Lower lobe of right lung (tissue), 2 donors: ENCODE measurements around the gene TLL1. TPM values are rescaled to one million over a fixed set of nuclear protein-coding genes. Genes with fewer than 3 reads are reported as not detected.

Experiments
- ATAC-seq, 2 donors: fragments of 200-7000 bp; cut with Tn5 transposase; one replicate each; pipeline ENCODE4 v1.9.1; 2020 to 2022; ENCODE audit warnings: mild to moderate bottlenecking in 2 of 2, moderate library complexity in 2 of 2
- DNase-seq: peaks from one replicate; pipeline ENCODE4 v3.0.0-alpha.2; 2020
- H3K27ac ChIP-seq: fragments of 200-600 bp; one replicate; pipeline ENCODE4 v1.8.0; 2022
- H3K27me3 ChIP-seq: fragments of 200-600 bp; one replicate; pipeline ENCODE4 v1.8.0; 2022; ENCODE audit warnings: low read depth
- H3K36me3 ChIP-seq: fragments of 200-600 bp; one replicate; pipeline ENCODE4 v1.8.0; 2022; ENCODE audit warnings: mild to moderate bottlenecking
- H3K4me1 ChIP-seq: fragments of 200-600 bp; one replicate; pipeline ENCODE4 v1.8.0; 2022
- H3K4me3 ChIP-seq: fragments of 200-600 bp; one replicate; pipeline ENCODE4 v1.8.0; 2022; ENCODE audit warnings: mild to moderate bottlenecking
- H3K9me3 ChIP-seq: fragments of 200-600 bp; one replicate; pipeline ENCODE4 v1.8.0; 2022
- intact Hi-C: fragments of 100-400 bp; cut with DNase I; formaldehyde crosslinking; loops from one replicate; pipeline ENCODE4 v1.11.0; 2022
- total RNA-seq: library from RNA; stranded (reverse); fragmentation: NEBNext Ultra II Directional; extraction: Animal tissue kit (Norgen Biotek cat#: 25700); gene quantifications from one replicate; pipeline ENCODE4 v1.2.1, GENCODE V29; 2021
- TF ChIP-seq, protein P1 (sequence below): fragments of 200-600 bp; IDR thresholded peaks from one replicate; pipeline ENCODE4 v1.8.0; 2022; ENCODE audit warnings: antibody characterized with exemption, mild to moderate bottlenecking
- donor health status: DM: no; HTN: yes; CAD: no; lungs with severe emphysema.

The TLL1 gene
- total RNA-seq, 1 donor from 2014 or later = 4.7 TPM

GRCh38 chr4:165838575-165838974 is 34.5 kb upstream of the TLL1 start:
- ATAC-seq (peak in 1 of 2 donors; percentile 62), DNase-seq (no peak)
- Histone ChIP-seq H3K9me3 (no peaks in the 10 kb centered on the region), H3K4me1 (no peaks in the 10 kb centered on the region), H3K27ac (peak overlapping the region; percentile 63), H3K4me3 (no peak overlapping the region), H3K36me3 (no peaks in the 10 kb centered on the region), H3K27me3 (no peaks in the 10 kb centered on the region)
- intact Hi-C loops = no loop called here
- TF ChIP-seq, protein P1, sequence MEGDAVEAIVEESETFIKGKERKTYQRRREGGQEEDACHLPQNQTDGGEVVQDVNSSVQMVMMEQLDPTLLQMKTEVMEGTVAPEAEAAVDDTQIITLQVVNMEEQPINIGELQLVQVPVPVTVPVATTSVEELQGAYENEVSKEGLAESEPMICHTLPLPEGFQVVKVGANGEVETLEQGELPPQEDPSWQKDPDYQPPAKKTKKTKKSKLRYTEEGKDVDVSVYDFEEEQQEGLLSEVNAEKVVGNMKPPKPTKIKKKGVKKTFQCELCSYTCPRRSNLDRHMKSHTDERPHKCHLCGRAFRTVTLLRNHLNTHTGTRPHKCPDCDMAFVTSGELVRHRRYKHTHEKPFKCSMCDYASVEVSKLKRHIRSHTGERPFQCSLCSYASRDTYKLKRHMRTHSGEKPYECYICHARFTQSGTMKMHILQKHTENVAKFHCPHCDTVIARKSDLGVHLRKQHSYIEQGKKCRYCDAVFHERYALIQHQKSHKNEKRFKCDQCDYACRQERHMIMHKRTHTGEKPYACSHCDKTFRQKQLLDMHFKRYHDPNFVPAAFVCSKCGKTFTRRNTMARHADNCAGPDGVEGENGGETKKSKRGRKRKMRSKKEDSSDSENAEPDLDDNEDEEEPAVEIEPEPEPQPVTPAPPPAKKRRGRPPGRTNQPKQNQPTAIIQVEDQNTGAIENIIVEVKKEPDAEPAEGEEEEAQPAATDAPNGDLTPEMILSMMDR = no peak

- no peak for DNase-seq
- ATAC-seq = peak in 1 of 2 donors; percentile 53
- H3K9me3 ChIP-seq = no peaks in the 10 kb centered on the region
- H3K27ac ChIP-seq = peak overlapping the region; percentile 63
- no peaks in the 10 kb centered on the region for H3K36me3 ChIP-seq
- intact Hi-C loops = no loop called here
- no peak overlapping the region for H3K4me3 ChIP-seq
- TF ChIP-seq, protein P1 = no peak
- no peaks in the 10 kb centered on the region for H3K4me1 ChIP-seq
- no peaks in the 10 kb centered on the region for H3K27me3 ChIP-seq
Observed at GRCh38 chr4:165839615-165840333, 33.3 kb upstream of the TLL1 start.

DNA sequence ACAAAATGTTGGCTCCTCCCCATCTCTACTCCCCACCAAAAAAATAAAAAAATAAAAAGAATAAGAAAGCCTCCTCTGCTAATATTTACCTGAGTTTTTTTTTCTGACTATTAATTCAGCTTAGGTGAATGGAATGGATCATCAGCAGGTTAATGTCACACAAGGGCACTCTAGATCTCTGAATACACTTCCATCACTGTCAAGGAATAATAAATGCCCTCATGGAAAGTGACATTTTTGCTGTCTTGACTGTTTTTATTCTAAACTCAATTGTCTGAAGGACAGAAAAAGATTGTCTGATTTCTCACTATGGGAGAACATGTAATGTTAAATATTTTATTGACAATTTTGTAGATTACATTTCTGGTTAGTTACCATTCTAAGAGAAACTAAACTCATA is 30.4 kb upstream of the TLL1 start:
- ATAC-seq (no peak), DNase-seq (no peak)
- H3K4me3 ChIP-seq = no peak overlapping the region
- H3K36me3 ChIP-seq = no peaks in the 10 kb centered on the region
- TF ChIP-seq, protein P1 = no peak
- H3K9me3 ChIP-seq = no peaks in the 10 kb centered on the region
- no peaks in the 10 kb centered on the region for H3K27me3 ChIP-seq
- H3K4me1 ChIP-seq = no peaks in the 10 kb centered on the region
- no peak overlapping the region for H3K27ac ChIP-seq
- intact Hi-C loops = no loop called here

DNA sequence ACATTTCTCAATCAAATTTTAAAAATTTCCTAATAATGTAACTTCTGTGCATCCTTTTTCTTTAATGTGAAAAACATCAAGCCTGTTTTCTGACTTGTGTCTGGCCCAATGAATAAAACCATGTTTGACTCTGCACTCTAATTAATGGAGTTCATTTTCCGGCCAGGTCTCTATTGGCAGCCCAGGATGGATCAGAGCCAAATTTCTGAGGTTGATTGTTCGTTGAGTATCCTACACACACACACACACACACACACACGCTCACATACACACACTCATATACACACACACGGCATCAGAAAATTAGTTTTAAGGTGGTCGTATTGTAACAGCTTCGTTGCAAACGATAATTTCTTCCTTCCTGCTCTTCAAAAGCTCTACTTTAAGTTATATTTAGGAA is 28.9 kb upstream of the TLL1 start:
- TF ChIP-seq, protein P1 = no peak
- H3K4me3 ChIP-seq = no peak overlapping the region

DNA sequence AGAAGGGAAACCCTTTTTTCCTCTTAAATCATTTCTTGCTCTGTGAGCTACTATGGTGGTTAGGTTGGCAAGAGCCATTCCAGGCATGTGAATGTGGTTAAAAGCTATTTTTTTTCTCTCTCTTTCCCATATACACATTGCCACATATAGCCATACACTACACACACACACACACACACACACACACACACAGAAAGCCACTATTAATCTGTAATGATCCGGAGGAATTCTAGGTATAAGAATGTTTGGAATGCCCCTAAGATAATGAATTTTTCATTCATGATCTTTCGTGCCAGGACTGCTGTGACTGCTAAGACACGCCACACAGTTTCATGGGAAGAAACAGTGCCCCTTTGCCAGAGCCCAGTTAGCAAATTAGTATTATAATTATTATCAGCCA is 21.8 kb upstream of the TLL1 start:
- H3K4me1 ChIP-seq = no peaks in the 10 kb centered on the region
- intact Hi-C loops = no loop called here
- ATAC-seq (no peak), DNase-seq (no peak)
- H3K4me3 ChIP-seq = no peak overlapping the region
- H3K36me3 ChIP-seq = no peaks in the 10 kb centered on the region
- no peak overlapping the region for H3K27ac ChIP-seq
- no peaks in the 10 kb centered on the region for H3K9me3 ChIP-seq
- no peaks in the 10 kb centered on the region for H3K27me3 ChIP-seq
- TF ChIP-seq, protein P1 = no peak

More for the DNA sequence above, 28.9 kb upstream of the TLL1 start:
- H3K36me3 ChIP-seq = no peaks in the 10 kb centered on the region
- no peaks in the 10 kb centered on the region for H3K27me3 ChIP-seq
- DNase-seq (no peak), ATAC-seq (no peak)
- no peaks in the 10 kb centered on the region for H3K9me3 ChIP-seq
- intact Hi-C loops = no loop called here
- H3K27ac ChIP-seq = no peak overlapping the region
- no peaks in the 10 kb centered on the region for H3K4me1 ChIP-seq
